ENCODE measurements around the gene KRT15.

The KRT15 gene

GRCh38 chr17:41464173-41464572, 54.5 kb downstream of the KRT15 start:
- H3K27ac ChIP-seq = no peak overlapping the region
- no peak for TF ChIP-seq ZFX (IDR thresholded peaks at IDR 0.05; ENCODE audit: borderline replicate concordance)
- no peak for TF ChIP-seq CTCF (IDR thresholded peaks at IDR 0.05)

- H3K27ac ChIP-seq = no peak overlapping the region
Observed at GRCh38 chr17:41463746-41464145, 54.9 kb downstream of the KRT15 start.

More at GRCh38 chr17:41463746-41464145, 54.9 kb downstream of the KRT15 start:
- no peak for TF ChIP-seq ZFX (IDR thresholded peaks at IDR 0.05; ENCODE audit: borderline replicate concordance)
- no peak for TF ChIP-seq CTCF (IDR thresholded peaks at IDR 0.05)

Data from 22Rv1 (cell line).